GM12801 (cell line): Measurements from ENCODE around the gene RAB11FIP4.

Source experiments
- TF ChIP-seq, protein P1 (sequence below): IDR thresholded peaks from one replicate; pipeline ENCODE4 v1.5.1; 2011; ENCODE audit warnings: control low read depth; ENCODE audit not compliant: insufficient read length; ENCODE audit errors: extremely low read depth

RAB11FIP4 gene

GRCh38 chr17:31415004-31415454 lies 23.6 kb downstream of the RAB11FIP4 start:
- TF ChIP-seq, protein P1, sequence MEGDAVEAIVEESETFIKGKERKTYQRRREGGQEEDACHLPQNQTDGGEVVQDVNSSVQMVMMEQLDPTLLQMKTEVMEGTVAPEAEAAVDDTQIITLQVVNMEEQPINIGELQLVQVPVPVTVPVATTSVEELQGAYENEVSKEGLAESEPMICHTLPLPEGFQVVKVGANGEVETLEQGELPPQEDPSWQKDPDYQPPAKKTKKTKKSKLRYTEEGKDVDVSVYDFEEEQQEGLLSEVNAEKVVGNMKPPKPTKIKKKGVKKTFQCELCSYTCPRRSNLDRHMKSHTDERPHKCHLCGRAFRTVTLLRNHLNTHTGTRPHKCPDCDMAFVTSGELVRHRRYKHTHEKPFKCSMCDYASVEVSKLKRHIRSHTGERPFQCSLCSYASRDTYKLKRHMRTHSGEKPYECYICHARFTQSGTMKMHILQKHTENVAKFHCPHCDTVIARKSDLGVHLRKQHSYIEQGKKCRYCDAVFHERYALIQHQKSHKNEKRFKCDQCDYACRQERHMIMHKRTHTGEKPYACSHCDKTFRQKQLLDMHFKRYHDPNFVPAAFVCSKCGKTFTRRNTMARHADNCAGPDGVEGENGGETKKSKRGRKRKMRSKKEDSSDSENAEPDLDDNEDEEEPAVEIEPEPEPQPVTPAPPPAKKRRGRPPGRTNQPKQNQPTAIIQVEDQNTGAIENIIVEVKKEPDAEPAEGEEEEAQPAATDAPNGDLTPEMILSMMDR: no peak

- TF ChIP-seq, protein P1: no peak
Observed at GRCh38 chr17:31415640-31416502, 24.4 kb downstream of the RAB11FIP4 start.

DNA sequence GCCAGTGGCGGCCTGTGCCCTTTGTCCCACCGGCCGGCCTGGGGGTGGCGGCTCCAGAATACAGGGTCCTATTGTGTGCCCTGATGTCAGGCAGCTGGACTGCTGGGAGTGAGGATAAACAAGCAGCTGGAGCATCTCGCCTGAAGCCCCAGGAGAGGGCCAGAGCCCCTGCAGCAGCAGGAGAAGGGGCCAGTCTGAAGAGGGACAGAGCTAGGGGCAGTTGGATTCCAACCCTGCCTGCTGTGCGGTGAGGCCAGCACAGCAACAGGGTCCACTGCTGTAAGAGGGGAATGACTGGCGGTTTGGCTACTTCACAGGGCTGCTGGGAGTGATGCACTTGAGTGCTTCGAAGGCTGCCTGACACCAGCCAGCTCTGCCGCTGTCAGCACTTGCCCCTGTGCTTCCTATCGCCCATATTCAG lies 25.0 kb downstream of the RAB11FIP4 start:
- TF ChIP-seq, protein P1: no peak

DNA sequence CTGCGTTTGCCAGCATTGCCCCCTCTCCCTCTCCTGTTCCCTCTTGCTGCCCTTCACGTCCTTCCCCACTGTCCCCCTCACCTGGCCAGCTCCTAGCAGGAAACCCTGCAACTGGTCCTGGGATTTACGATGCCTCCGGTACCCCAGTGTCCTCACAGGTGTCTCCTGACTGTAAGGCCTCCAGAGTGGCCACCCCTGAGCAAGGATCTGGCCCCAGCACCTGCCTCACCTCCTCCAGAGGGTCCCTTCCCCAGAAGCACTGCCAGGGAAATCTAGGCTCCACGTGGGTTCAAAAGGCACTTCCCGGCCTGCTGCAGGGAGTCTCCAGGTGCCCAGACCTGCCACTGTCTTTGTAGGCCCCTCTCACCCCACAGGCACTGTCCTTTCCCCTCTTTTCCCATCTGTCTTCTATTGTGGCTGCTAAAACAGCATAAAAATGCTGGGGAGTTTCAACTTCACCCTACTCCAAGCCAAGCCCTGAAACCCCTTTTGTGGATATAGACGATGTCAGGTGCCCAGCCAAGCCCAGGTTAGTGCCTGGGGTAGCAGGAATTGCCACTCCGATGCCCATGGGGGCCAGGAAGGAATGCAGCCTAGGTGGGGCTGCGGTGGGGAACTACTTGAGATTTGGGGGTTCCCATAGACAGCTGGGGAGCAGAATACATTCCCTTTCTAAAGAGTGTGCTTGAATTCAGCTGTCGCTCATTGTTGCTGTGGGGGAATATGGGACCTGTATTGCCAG lies 25.7 kb downstream of the RAB11FIP4 start:
- TF ChIP-seq, protein P1: no peak

GRCh38 chr17:31418773-31419350 lies 27.4 kb downstream of the RAB11FIP4 start:
- TF ChIP-seq, protein P1: no peak

DNA sequence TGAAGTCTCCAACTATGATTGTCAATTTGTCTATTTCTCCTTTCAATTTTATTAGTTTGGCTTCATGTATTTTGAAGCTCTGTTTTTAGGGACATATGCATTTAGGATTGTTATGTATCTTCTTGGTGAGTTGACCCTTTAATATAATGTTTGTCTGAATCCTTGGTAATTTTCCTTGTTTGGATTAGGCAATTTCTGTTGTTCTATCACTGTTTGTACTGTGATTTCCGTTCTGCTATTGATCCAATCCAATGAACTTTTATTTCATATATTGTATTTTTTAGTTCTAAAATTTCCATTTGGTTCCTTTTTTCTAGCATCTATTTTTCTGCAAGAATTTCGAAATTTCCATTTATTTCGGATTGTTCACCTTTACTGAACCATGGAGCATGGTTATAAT lies 31.0 kb downstream of the RAB11FIP4 start:
- TF ChIP-seq, protein P1: no peak

DNA sequence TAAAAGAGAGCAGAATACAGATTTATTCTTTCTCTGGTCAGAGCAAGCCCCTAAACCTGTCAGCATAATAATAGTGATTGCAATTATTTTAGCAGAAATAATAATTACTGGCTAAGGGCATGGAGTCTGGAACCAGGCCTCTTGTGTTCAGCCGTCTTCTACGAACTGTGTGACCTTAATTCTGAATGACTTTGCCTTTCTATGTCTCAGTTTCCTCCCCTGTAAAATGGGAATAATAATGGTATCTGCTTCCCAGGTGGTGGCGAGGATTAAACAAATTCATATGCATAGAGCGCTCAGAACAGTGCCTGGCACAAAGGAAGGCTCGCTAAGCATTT lies 33.4 kb downstream of the RAB11FIP4 start:
- TF ChIP-seq, protein P1: no peak
